MG63 (cell line): ENCODE results near the gene MYORG. TPM values are rescaled to one million over a fixed set of nuclear protein-coding genes. Genes with fewer than 3 reads are reported as not detected.

Experiments
- DNase-seq: peaks from one replicate; pipeline ENCODE4 v3.0.0-alpha.2; 2020
- H3K27me3 ChIP-seq: fragments of 250-450 bp; sonication (Bioruptor Pico); 2 replicates; pipeline ENCODE4 v1.5.1; 2020; ENCODE audit warnings: mild to moderate bottlenecking, moderate library complexity
- H3K36me3 ChIP-seq: fragments of 250-450 bp; sonication (Bioruptor Pico); 2 replicates; pipeline ENCODE4 v1.5.1; 2020; ENCODE audit warnings: mild to moderate bottlenecking, moderate library complexity
- H3K4me3 ChIP-seq: fragments of 250-450 bp; sonication (Bioruptor Pico); 2 replicates; pipeline ENCODE4 v1.5.1; 2020; ENCODE audit warnings: mild to moderate bottlenecking, moderate library complexity
- H3K9me3 ChIP-seq: fragments of 250-450 bp; sonication (Bioruptor Pico); 2 replicates; pipeline ENCODE4 v1.5.1; 2020; ENCODE audit warnings: mild to moderate bottlenecking, moderate library complexity
- total RNA-seq: library from RNA; depleted of rRNA; stranded (reverse); fragments of >200 nt; shearing (Covaris generic); gene quantifications from 2 replicates; pipeline ENCODE4 v1.2.3, GENCODE V29; 2014; ENCODE audit warnings: low replicate concordance

Gene MYORG
- total RNA-seq, 1 experiment from 2014 or later: 0.23 TPM

GRCh38 chr9:34396276-34397214 is 19.8 kb upstream of the MYORG start:
- Histone ChIP-seq H3K27me3 (no peaks in the 10 kb centered on the region), H3K36me3 (no peaks in the 10 kb centered on the region), H3K9me3 (no peaks in the 10 kb centered on the region), H3K4me3 (no peak overlapping the region)
- DNase-seq: no peak

DNA sequence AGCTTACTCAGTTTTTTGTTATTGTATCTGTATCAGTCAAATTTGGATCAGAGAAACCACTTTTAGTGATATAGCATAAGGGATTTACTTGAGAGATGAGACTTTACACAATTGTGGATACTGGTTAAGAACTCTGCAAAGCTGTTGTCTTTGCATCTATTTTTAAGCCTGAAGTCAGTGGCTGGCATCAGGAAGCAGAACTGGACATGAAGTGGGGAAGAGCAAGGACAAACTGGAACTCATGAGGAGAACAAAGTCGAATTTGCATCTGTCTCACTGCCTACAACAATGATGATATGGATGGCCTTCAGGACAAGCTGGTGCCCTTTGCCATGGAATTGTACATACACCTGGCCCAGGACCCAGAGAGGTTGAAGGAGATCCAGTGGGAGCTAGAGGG is 15.8 kb upstream of the MYORG start:
- H3K9me3 ChIP-seq: no peaks in the 10 kb centered on the region
- H3K4me3 ChIP-seq: no peak overlapping the region
- no peaks in the 10 kb centered on the region for H3K36me3 ChIP-seq
- no peak for DNase-seq
- no peaks in the 10 kb centered on the region for H3K27me3 ChIP-seq

DNA sequence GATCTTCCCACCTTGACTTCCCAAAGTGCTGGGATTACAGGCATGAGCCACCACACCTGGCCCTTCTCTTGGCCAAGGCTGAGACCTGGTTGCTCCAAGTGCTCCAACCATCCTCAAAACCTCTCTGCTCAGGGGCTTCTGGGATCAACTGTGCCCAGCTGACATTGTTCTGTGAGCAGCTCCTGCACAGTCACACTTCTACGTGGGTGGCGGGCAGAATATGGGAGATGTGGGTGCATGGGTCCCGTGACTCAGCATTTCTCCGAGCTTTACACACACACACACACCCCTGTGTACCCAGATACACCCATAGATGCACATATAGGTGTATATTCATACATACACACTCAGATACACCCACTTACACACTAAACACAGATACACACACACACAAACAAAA is 10.5 kb upstream of the MYORG start:
- Histone ChIP-seq H3K9me3 (no peaks in the 10 kb centered on the region), H3K36me3 (no peaks in the 10 kb centered on the region), H3K4me3 (no peak overlapping the region), H3K27me3 (no peaks in the 10 kb centered on the region)
- DNase-seq: no peak

DNA sequence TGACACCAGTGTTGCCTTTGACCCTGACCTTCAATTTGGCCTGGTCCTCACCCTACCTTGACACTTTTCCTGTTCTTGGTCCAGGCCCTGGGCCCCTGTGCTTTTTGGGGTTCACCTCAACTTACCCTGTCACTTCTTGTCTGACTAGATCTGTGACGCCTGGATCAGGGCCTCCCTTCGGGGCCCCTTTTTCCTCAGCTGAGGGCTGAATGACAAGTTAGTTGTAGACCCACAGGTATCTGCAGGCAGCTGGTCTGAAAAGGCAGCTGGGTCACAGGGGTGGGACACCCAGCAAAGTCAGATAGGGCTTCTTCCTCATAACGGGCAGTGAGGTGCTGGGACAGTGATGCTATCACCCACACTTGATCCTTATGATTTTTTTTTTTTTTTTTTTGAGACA is 10.0 kb upstream of the MYORG start:
- Histone ChIP-seq H3K36me3 (no peaks in the 10 kb centered on the region), H3K27me3 (no peaks in the 10 kb centered on the region), H3K9me3 (no peaks in the 10 kb centered on the region), H3K4me3 (no peak overlapping the region)
- no peak for DNase-seq

DNA sequence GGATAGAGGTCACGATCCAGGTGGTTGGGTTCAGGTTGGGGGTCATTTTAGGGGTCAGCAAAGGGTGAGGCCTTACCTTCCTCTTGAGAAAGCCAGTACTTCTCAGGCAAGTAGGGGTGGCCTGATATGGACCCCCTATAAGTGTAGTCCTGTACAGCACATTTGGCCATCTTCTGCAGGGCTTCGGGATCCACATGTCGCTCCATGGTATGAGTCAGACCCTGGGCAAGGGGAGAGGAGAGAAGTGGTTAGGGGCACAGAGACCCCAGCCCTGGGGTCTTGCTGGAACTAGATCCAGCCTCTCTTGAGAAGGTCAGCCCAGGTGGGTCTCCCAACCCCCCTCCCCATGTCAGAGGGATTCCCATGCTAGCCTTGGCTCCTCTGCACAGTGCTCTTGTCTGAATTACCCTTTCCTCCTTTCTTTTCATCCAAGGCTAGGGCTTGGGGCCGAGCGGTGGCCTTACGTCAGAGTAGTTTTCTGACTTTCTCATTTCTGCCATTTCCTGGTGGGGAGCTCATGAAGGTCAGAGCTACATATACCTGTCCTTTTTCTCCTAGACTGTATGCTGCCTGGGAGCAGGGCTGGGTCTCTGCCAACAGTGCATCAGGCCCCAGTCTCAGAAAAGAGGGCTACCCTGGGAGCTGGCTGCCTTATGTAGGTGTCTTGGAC is 9.0 kb upstream of the MYORG start:
- no peak overlapping the region for H3K4me3 ChIP-seq
- no peaks in the 10 kb centered on the region for H3K9me3 ChIP-seq
- DNase-seq: no peak

GRCh38 chr9:34384368-34385165 is 7.9 kb upstream of the MYORG start:
- H3K9me3 ChIP-seq: no peaks in the 10 kb centered on the region
- no peaks in the 10 kb centered on the region for H3K36me3 ChIP-seq
- H3K27me3 ChIP-seq: no peaks in the 10 kb centered on the region
- no peak overlapping the region for H3K4me3 ChIP-seq
- DNase-seq: no peak

More for the DNA sequence above, 9.0 kb upstream of the MYORG start:
- no peaks in the 10 kb centered on the region for H3K27me3 ChIP-seq
- no peaks in the 10 kb centered on the region for H3K36me3 ChIP-seq

GRCh38 chr9:34383904-34384303 is 7.2 kb upstream of the MYORG start:
- Histone ChIP-seq H3K4me3 (no peak overlapping the region), H3K9me3 (no peaks in the 10 kb centered on the region), H3K36me3 (no peaks in the 10 kb centered on the region), H3K27me3 (no peaks in the 10 kb centered on the region)
- no peak for DNase-seq

DNA sequence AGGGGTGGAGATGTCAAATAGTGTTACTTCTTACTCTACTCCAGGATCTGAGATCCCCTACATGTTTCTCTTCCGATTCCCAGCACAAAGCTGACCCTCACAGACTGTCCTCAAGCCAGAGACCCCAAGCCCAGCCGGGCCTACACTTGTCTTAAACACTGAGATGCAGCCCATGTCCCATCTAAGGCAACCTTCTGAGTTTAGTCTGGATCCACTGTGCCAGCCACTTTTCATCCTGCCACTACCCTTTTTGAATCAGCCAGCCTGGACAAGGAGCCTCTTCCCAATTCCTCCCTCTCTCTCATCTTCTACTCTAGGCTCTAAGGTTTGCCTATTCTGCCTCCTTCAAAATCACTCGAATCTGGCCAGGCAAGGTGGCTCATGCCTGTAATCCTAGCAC is 6.2 kb upstream of the MYORG start:
- no peaks in the 10 kb centered on the region for H3K27me3 ChIP-seq
- no peaks in the 10 kb centered on the region for H3K9me3 ChIP-seq
- DNase-seq: no peak
- no peak overlapping the region for H3K4me3 ChIP-seq
- no peaks in the 10 kb centered on the region for H3K36me3 ChIP-seq

DNA sequence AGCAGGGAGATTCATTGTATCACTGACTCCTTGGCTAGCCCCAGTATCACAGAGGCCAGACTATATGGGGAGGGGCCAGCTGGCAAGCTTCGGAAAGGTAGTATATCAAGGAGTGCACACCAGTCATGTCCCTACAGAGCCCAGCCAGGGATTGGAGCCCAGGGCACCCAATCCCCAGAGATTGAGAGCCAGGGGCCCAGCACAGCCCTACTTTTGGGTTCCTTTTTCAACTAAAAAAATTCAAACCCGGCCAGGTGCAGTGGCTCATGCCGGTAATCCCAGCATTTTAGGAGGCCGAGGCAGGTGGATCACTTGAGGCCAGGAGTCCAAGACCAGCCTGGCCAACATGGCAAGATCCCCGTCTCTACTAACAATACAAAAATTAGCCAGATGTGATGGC is 5.4 kb upstream of the MYORG start:
- Histone ChIP-seq H3K27me3 (no peaks in the 10 kb centered on the region), H3K9me3 (no peaks in the 10 kb centered on the region), H3K36me3 (no peaks in the 10 kb centered on the region), H3K4me3 (no peak overlapping the region)
- no peak for DNase-seq

DNA sequence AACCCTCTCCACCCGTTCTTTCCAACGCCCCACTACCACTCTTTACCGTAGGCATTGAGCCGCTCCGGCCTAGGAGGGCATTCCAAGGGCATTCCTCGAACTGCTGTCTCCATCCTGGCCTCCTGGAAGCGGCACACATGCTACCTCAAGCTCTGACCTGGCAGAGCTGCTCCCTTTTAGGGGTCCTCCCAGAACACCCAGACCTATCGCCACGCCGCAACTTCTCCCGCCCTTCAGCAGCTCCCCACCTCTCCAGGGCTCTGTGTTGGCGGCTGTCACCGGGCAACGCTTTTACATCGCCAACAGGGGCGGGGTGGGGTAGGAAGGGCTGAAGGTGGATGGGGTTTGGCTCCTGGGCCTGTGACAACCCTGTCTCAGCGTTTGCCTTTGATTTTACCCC is 4.6 kb upstream of the MYORG start:
- Histone ChIP-seq H3K27me3 (no peaks in the 10 kb centered on the region), H3K36me3 (no peaks in the 10 kb centered on the region), H3K4me3 (no peak overlapping the region), H3K9me3 (no peaks in the 10 kb centered on the region)
- DNase-seq: no peak

- H3K27me3 ChIP-seq: no peaks in the 10 kb centered on the region
- H3K4me3 ChIP-seq: no peak overlapping the region
- H3K9me3 ChIP-seq: no peaks in the 10 kb centered on the region
- DNase-seq: peak; percentile 24
- H3K36me3 ChIP-seq: no peaks in the 10 kb centered on the region
Observed at GRCh38 chr9:34380511-34381315, 4.0 kb upstream of the MYORG start.

DNA sequence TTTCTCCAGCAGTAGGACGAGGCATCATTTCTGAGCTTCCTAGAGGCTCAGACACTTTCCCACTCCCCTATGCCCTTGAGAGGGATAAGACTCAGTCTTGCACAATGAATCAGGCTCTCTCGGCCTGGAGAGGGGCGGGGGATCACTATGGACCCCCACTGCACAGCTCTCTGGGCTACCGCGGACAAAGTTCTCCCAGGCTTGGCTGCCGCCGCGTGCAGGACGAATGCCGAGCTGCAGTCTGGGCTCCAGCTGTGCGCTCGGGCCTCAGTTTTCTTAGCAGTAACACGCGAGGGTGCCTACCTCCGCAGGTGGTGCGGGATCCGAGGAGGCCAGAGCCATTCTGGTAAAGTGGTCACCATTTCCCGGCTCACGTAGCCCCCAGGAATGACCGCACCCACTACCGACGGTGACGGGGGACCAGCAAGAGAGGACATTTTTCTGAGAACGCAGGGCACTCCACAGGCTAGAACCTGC is 3.4 kb upstream of the MYORG start:
- H3K4me3 ChIP-seq: no peak overlapping the region
- no peaks in the 10 kb centered on the region for H3K27me3 ChIP-seq
- H3K36me3 ChIP-seq: no peaks in the 10 kb centered on the region
- no peak for DNase-seq
- no peaks in the 10 kb centered on the region for H3K9me3 ChIP-seq

GRCh38 chr9:34379334-34380033 is 2.8 kb upstream of the MYORG start:
- no peak overlapping the region for H3K4me3 ChIP-seq
- H3K27me3 ChIP-seq: no peaks in the 10 kb centered on the region
- H3K9me3 ChIP-seq: no peaks in the 10 kb centered on the region
- no peaks in the 10 kb centered on the region for H3K36me3 ChIP-seq
- peak; percentile 53 for DNase-seq

GRCh38 chr9:34378376-34379060 is 1.8 kb upstream of the MYORG start:
- Histone ChIP-seq H3K9me3 (no peaks in the 10 kb centered on the region), H3K36me3 (no peaks in the 10 kb centered on the region), H3K27me3 (no peaks in the 10 kb centered on the region), H3K4me3 (no peak overlapping the region)
- no peak for DNase-seq

DNA sequence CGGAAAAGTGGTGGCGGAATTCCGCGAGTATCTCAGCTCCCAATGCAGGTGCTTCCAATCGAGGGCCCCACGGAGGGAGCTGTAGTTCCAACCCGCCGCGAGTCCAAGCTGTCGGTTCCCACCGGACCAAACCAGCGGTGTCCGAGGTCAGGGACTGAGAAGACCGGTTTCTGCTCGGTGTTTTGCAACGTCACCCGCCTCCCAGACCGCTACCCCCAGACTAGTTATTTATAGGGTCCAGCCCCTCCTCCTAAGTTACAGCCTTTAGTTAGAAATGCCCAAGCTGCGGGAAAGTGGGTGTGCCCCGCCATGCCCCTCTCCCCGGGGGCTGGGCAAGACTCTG is 677 bp upstream of the MYORG start:
- peak overlapping the region; percentile 54 for H3K4me3 ChIP-seq

More for the DNA sequence above, 677 bp upstream of the MYORG start:
- H3K9me3 ChIP-seq: no peaks in the 10 kb centered on the region
- peak; percentile 6 for DNase-seq
- no peaks in the 10 kb centered on the region for H3K27me3 ChIP-seq
- no peaks in the 10 kb centered on the region for H3K36me3 ChIP-seq
